Common myeloid progenitor, CD34-positive (primary cell): Measurements from ENCODE around the gene CTXND1.

Source experiments
- CTCF ChIA-PET: fragments of 350-600 bp; sonication (Branson Sonifier 250); formaldehyde crosslinking; loops from one replicate; lab custom pipeline; 2021; ENCODE audit warnings: antibody characterized with exemption; lab: Charles Lee
- POLR2A ChIA-PET: fragments of 350-600 bp; sonication (Branson Sonifier 250); formaldehyde crosslinking; loops from one replicate; lab custom pipeline; 2021; ENCODE audit warnings: antibody characterized with exemption; lab: Charles Lee
- DNase-seq, 3 donors: peaks; one replicate each; pipeline versions ENCODE4 v3.0.0 to v3.0.0-alpha.2; 2013
- H3K27ac ChIP-seq, 2 experiments: 1 replicate in 1 of 2; 2 replicates in 1 of 2; pipeline ENCODE4 v1.7.0; 2013; ENCODE audit warnings: inconsistent platforms in 2 of 2, low read length in 2 of 2, mild to moderate bottlenecking in 2 of 2, low read depth in 1 of 2, moderate library complexity in 1 of 2; ENCODE audit not compliant: severe bottlenecking in 2 of 2, insufficient read depth in 1 of 2, poor library complexity in 1 of 2
- H3K27me3 ChIP-seq, 5 experiments: replicated peaks in 2 of 5; 1 replicate in 3 of 5; 2 replicates in 2 of 5; pipeline versions ENCODE4 v1.6.1 to v1.7.0; 2013; ENCODE audit warnings: low read length in 4 of 5, mild to moderate bottlenecking in 2 of 5, moderate library complexity in 2 of 5, inconsistent platforms in 1 of 5; ENCODE audit not compliant: insufficient read depth in 5 of 5, control insufficient read depth in 4 of 5
- H3K36me3 ChIP-seq, 4 experiments: 1 replicate in 2 of 4; 2 replicates in 2 of 4; pipeline versions ENCODE4 v1.6.1 to v1.7.0; 2013; ENCODE audit warnings: low read length in 3 of 4, control low read depth in 1 of 4, mild to moderate bottlenecking in 1 of 4; ENCODE audit not compliant: control insufficient read depth in 4 of 4, insufficient read depth in 4 of 4
- H3K4me1 ChIP-seq, 4 experiments: 1 replicate in 3 of 4; 2 replicates in 1 of 4; pipeline versions ENCODE4 v1.6.1 to v1.7.1; 2013; ENCODE audit warnings: low read length in 3 of 4, mild to moderate bottlenecking in 3 of 4, control low read depth in 1 of 4, inconsistent platforms in 1 of 4, moderate library complexity in 1 of 4; ENCODE audit not compliant: control insufficient read depth in 4 of 4, insufficient read depth in 4 of 4; ENCODE audit errors: control extremely low read depth in 1 of 4
- H3K4me3 ChIP-seq, 7 experiments: 1 replicate in 4 of 7; 2 replicates in 3 of 7; pipeline versions ENCODE4 v1.5.1 to v1.7.0; 2013; ENCODE audit warnings: mild to moderate bottlenecking in 7 of 7, low read length in 6 of 7, moderate library complexity in 6 of 7, inconsistent platforms in 2 of 7, low read depth in 2 of 7, control low read depth in 1 of 7; ENCODE audit not compliant: insufficient read depth in 4 of 7, control insufficient read depth in 1 of 7; ENCODE audit errors: extremely low read depth in 1 of 7
- H3K9me3 ChIP-seq, 5 experiments: 1 replicate in 4 of 5; 2 replicates in 1 of 5; pipeline versions ENCODE4 v1.6.1 to v1.7.1; 2013; ENCODE audit warnings: low read length in 4 of 5, mild to moderate bottlenecking in 2 of 5, inconsistent platforms in 1 of 5, low read depth in 1 of 5, moderate library complexity in 1 of 5; ENCODE audit not compliant: control insufficient read depth in 4 of 5, insufficient read depth in 2 of 5; ENCODE audit errors: control extremely low read depth in 1 of 5
- WGBS: methylation state at CpG from one replicate; pipeline ENCODE4 v1.1.5; 2013; ENCODE audit not compliant: insufficient coverage; 5-methylcytosine and 5-hydroxymethylcytosine counted together

The CTXND1 gene

DNA sequence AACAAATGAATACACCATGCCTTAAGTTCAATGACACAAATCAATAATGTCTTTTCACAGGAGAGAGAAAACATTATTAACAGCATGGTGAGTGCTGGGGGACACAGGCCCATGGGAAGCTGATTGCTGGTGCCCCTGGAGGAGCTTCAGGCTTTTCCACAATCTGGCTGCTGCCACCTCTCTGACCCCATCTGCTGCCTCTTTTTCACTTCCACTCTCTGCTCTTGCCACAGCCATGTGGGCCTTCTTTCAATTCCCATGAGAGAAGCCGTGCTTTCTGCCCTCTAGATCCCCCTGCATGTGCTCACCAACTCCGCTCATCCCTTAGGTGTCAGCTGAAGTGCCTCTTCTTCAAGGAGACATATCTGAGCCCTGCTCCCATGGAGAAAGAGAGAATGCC, 21.0 kb upstream of the CTXND1 start:
- no peak overlapping the region for H3K27ac ChIP-seq
- H3K9me3 ChIP-seq: peaks cover 0 to 5% (median 2%) of the 10 kb centered on the region in 5 experiments
- 100% methylated on average over 2 of the region's 2 CpGs for WGBS
- ChIA-PET CTCF (no interaction called here), POLR2A (no interaction called here)
- DNase-seq: no peak
- no peak overlapping the region for H3K4me3 ChIP-seq
- no peaks in the 10 kb centered on the region for H3K36me3 ChIP-seq
- no peaks in the 10 kb centered on the region for H3K4me1 ChIP-seq
- H3K27me3 ChIP-seq: peaks cover 0 to 15% (median 5%) of the 10 kb centered on the region in 5 experiments

DNA sequence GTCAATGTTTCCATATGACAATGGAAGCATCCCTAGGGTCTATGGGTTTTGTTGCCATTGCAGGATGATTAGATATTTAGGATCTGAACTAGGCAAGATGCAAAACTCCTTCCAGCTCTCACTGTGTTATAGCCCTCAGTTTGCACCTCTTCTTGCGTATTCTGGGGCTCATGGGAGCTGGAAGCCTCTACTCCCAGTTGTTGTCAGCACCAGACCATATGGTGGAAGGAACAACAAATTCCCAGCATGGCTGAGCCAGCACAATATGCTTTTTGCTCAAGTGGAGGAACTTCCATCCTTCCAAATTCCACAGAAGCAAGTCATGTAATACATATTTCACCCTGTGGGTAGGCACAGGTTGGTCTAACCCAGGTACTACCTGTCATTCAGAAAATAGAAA, 18.5 kb upstream of the CTXND1 start:
- CTCF ChIA-PET: interaction anchor here (0.6 kb wide), 1 partner anchor 13 kb away, joined by 3 read pairs; no protein-coding TSS in a partner anchor
- H3K9me3 ChIP-seq: peaks cover 0 to 3% (median 0%) of the 10 kb centered on the region in 5 experiments
- no peaks in the 10 kb centered on the region for H3K36me3 ChIP-seq
- no peaks in the 10 kb centered on the region for H3K4me1 ChIP-seq
- WGBS: 67% methylated on average over 1 of the region's 1 CpG
- POLR2A ChIA-PET: no interaction called here
- H3K4me3 ChIP-seq: no peak overlapping the region
- H3K27me3 ChIP-seq: peaks cover 0 to 30% (median 5%) of the 10 kb centered on the region in 5 experiments
- DNase-seq: no peak
- no peak overlapping the region for H3K27ac ChIP-seq

DNA sequence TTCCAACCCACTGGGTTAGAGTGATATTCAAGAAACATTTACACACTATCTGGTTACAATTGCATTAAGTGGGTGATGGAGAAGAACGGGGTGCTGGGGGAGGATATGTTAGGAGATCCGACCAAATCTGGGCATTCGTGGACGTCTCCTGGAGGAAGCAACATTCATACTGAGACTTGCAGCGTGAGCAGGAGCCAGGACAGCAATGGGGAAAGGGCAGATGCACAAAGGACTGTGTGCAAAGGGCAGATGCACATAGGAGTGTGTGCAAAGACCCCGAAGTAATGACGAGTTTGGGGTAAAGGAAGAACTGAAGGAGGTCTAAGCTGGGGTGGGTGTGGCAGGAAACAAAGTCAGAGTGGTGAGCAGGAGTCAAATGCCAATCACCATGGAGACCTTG, 16.1 kb upstream of the CTXND1 start:
- H3K27me3 ChIP-seq: peaks cover 3 to 41% (median 5%) of the 10 kb centered on the region in 5 experiments
- ChIA-PET POLR2A (no interaction called here), CTCF (no interaction called here)
- no peak overlapping the region for H3K4me3 ChIP-seq
- no peak for DNase-seq
- H3K27ac ChIP-seq: no peak overlapping the region
- H3K36me3 ChIP-seq: no peaks in the 10 kb centered on the region
- WGBS: 92% methylated on average over 7 of the region's 7 CpGs
- H3K9me3 ChIP-seq: peaks cover 0 to 2% (median 0%) of the 10 kb centered on the region in 5 experiments
- H3K4me1 ChIP-seq: no peaks in the 10 kb centered on the region

DNA sequence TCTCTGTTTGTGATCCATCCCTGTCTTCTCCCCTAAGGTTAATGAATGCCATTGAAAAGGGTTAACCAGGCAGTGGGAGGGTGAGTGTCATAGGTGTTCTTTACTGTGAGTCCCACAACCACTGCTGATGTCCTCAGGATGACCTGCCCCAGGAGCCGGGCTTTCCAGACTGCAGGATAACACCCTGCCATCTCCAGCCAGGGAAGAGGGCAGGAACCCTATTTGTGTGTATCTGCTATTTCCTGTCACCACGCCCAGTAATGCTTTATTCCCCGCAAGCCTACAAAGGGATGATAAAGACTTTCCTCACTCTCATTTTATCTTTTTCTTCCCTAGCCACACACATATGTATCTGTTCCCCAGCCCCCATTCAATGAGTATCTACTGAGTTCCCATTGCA, 15.6 kb upstream of the CTXND1 start:
- ChIA-PET POLR2A (no interaction called here), CTCF (no interaction called here)
- no peak for DNase-seq
- no peaks in the 10 kb centered on the region for H3K36me3 ChIP-seq
- no peaks in the 10 kb centered on the region for H3K4me1 ChIP-seq
- 61% methylated on average over 3 of the region's 3 CpGs for WGBS
- no peak overlapping the region for H3K27ac ChIP-seq
- H3K4me3 ChIP-seq: no peak overlapping the region
- H3K9me3 ChIP-seq: peaks cover 0 to 2% (median 0%) of the 10 kb centered on the region in 5 experiments
- H3K27me3 ChIP-seq: peaks cover 3 to 42% (median 5%) of the 10 kb centered on the region in 5 experiments

DNA sequence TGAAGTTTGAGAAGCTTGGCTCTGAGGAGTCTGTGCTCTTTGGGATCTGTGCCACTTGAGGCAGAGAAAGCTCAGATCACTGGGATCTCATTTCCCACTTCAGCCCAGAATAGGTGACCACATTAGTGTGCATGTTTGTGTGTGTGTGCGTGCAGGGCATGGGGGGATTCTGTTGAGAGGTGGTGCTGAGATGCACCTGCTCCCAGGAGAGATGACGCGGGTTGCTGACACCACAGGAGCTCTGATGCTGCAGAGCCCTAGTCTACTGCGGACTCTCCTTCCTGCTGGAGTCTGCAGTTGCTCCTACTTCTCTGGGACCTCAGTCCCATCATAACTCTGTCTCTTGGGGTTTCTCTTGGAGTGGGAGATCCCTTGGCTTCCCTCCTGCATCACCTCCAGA, 14.7 kb upstream of the CTXND1 start:
- no peak overlapping the region for H3K27ac ChIP-seq
- H3K36me3 ChIP-seq: no peaks in the 10 kb centered on the region
- H3K4me3 ChIP-seq: no peak overlapping the region
- POLR2A ChIA-PET: no interaction called here
- DNase-seq: no peak
- H3K4me1 ChIP-seq: no peaks in the 10 kb centered on the region
- WGBS: 86% methylated on average over 1 of the region's 4 CpGs
- peaks cover 0 to 2% (median 0%) of the 10 kb centered on the region in 5 experiments for H3K9me3 ChIP-seq
- peaks cover 3 to 49% (median 5%) of the 10 kb centered on the region in 5 experiments for H3K27me3 ChIP-seq
- CTCF ChIA-PET: interaction anchor here (1.3 kb wide), 1 partner anchor 28 kb away, joined by 4 read pairs; no protein-coding TSS in a partner anchor

DNA sequence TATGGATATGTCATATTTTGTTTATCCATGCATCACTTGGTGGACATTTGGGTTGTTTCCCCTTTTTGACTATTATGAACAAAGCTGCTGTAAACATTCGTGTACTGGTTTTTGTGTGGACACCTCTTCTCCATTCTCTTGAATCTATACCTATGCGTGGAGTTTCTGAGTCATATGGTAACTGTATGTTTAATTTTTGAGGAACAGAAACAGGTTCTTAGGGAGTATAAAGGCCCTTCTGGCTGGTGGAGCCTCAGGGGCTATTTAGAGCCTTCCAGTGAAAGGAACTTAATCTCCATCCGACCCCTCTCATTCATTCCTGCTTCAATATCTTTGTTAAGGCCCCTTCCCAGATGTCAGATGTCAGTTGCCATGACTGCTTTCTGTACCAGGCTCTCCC, 14.1 kb upstream of the CTXND1 start:
- Histone ChIP-seq H3K4me1 (no peaks in the 10 kb centered on the region), H3K36me3 (no peaks in the 10 kb centered on the region), H3K4me3 (no peak overlapping the region), H3K27me3 (peaks cover 3 to 52% (median 8%) of the 10 kb centered on the region in 5 experiments), H3K27ac (no peak overlapping the region), H3K9me3 (peaks cover 0 to 5% (median 2%) of the 10 kb centered on the region in 5 experiments)
- ChIA-PET POLR2A (no interaction called here), CTCF (interaction anchor here (1.3 kb wide), 1 partner anchor 28 kb away, joined by 4 read pairs; no protein-coding TSS in a partner anchor)
- WGBS: 71% methylated on average over 1 of the region's 3 CpGs
- no peak for DNase-seq

DNA sequence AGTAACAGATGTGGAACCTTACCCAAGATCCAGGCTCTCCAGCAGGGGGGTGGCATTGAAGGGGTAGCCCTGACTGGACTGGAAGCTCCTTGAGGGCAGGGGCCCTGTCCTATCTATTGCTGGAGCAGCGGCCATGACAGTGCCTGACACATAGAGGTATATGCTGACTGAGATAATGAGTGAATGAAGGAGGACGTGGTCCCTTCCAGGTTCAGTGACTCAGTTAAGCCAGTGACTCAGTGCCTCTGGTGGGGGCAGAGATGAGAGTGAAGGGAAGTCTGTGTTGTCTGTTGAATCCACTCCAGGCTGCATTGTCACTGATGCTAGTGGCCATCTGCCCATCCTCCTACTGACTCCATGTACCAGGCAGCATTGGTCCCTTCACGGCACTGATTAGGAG, 13.0 kb upstream of the CTXND1 start:
- CTCF ChIA-PET: no interaction called here
- Histone ChIP-seq H3K27ac (no peak overlapping the region), H3K9me3 (peaks cover 0 to 5% (median 2%) of the 10 kb centered on the region in 5 experiments), H3K27me3 (peaks cover 2 to 61% (median 8%) of the 10 kb centered on the region in 5 experiments), H3K4me3 (no peak overlapping the region), H3K4me1 (no peaks in the 10 kb centered on the region), H3K36me3 (no peaks in the 10 kb centered on the region)
- WGBS: 100% methylated on average over 1 of the region's 3 CpGs
- POLR2A ChIA-PET: no interaction called here
- DNase-seq: no peak
